Stimulated activated effector memory CD8-positive, alpha-beta T cell treated with anti-CD3 and anti-CD28 coated beads, Interleukin-12 subunit alpha, Interleukin-12 subunit beta, amount 100 ng/mL, for 72 hours (primary cell): ENCODE results near the gene NEMF.
"Not testable (repeated sequence)": the region's sequence is repeated elsewhere in the genome, so short reads cannot be mapped to it uniquely, and the experiment has no call there.

Experiments
- ATAC-seq: fragments of 150-1000 bp; cut with Tn5 transposase; 2 replicates; pipeline ENCODE4 v1.10.0; 2021
- DNase-seq, 2 donors: peaks; one replicate each; pipeline ENCODE4 v3.0.0; 2021 to 2022; ENCODE audit warnings: low spot score in 2 of 2
- H3K27ac Mint-ChIP-seq: one replicate; pipeline ENCODE4 v1.8.0; 2022; ENCODE audit warnings: mild to moderate bottlenecking, mixed read lengths
- H3K36me3 Mint-ChIP-seq: one replicate; pipeline ENCODE4 v1.8.0; 2022; ENCODE audit warnings: mild to moderate bottlenecking, mixed read lengths
- H3K4me1 Mint-ChIP-seq: one replicate; pipeline ENCODE4 v1.8.0; 2022; ENCODE audit warnings: mixed read lengths
- H3K4me3 Mint-ChIP-seq: one replicate; pipeline ENCODE4 v1.8.0; 2022; ENCODE audit warnings: mild to moderate bottlenecking, mixed read lengths
- H3K9me3 Mint-ChIP-seq: one replicate; pipeline ENCODE4 v1.8.0; 2022; ENCODE audit warnings: mixed read lengths

The NEMF gene

GRCh38 chr14:49852301-49853157 lies at the start of gene NEMF:
Gene NEMF (minus strand): TSS chr14:49852788. CDS start chr14:49852753, 35 bp downstream.
- Mint-ChIP-seq H3K27ac (peak within 1 kb of the TSS; percentile 99), H3K4me1 (peaks cover 50% of the 10 kb centered on the region), H3K36me3 (peaks cover 56% of the 10 kb centered on the region), H3K9me3 (no peaks in the 10 kb centered on the region), H3K4me3 (peak within 1 kb of the TSS; percentile 97)
- ATAC-seq (peak; percentile 90), DNase-seq (peak; percentile 81 to 93)

- no peak overlapping the region for H3K4me3 Mint-ChIP-seq
Measured at GRCh38 chr14:49900973-49901372, 48.4 kb upstream of the NEMF start.

GRCh38 chr14:49898485-49898884 lies 45.9 kb upstream of the NEMF start:
- peak overlapping the region; percentile 96 for H3K4me3 Mint-ChIP-seq
- peaks cover 92% of the 10 kb centered on the region for H3K36me3 Mint-ChIP-seq
- DNase-seq (peak in 1 of 2 donors; percentile 45), ATAC-seq (no peak)
- peaks cover 2% of the 10 kb centered on the region for H3K9me3 Mint-ChIP-seq
- peaks cover 35% of the 10 kb centered on the region for H3K4me1 Mint-ChIP-seq
- H3K27ac Mint-ChIP-seq, result peak overlapping the region; percentile 99

More at GRCh38 chr14:49900973-49901372, 48.4 kb upstream of the NEMF start:
- peaks cover 29% of the 10 kb centered on the region for H3K4me1 Mint-ChIP-seq
- ATAC-seq, result no peak
- peaks cover 71% of the 10 kb centered on the region for H3K36me3 Mint-ChIP-seq
- peak overlapping the region; percentile 99 for H3K27ac Mint-ChIP-seq
- peaks cover 2% of the 10 kb centered on the region for H3K9me3 Mint-ChIP-seq
- no peak for DNase-seq

GRCh38 chr14:49897965-49898364 lies 45.4 kb upstream of the NEMF start:
- peaks cover 92% of the 10 kb centered on the region for H3K36me3 Mint-ChIP-seq
- peaks cover 2% of the 10 kb centered on the region for H3K9me3 Mint-ChIP-seq
- DNase-seq, result peak in 1 of 2 donors; percentile 38
- peaks cover 35% of the 10 kb centered on the region for H3K4me1 Mint-ChIP-seq
- ATAC-seq, result no peak
- H3K4me3 Mint-ChIP-seq, result peak overlapping the region; percentile 96
- H3K27ac Mint-ChIP-seq, result peak overlapping the region; percentile 99

- Mint-ChIP-seq H3K27ac (peak overlapping the region; percentile 99), H3K9me3 (peaks cover 2% of the 10 kb centered on the region), H3K4me3 (peak overlapping the region; percentile 96), H3K36me3 (peaks cover 92% of the 10 kb centered on the region), H3K4me1 (peaks cover 34% of the 10 kb centered on the region)
- DNase-seq (no peak), ATAC-seq (no peak)
Measured at GRCh38 chr14:49897414-49897813, 44.8 kb upstream of the NEMF start.

GRCh38 chr14:49896966-49897365 lies 44.4 kb upstream of the NEMF start:
- Mint-ChIP-seq H3K4me3 (peak overlapping the region; percentile 96), H3K27ac (peak overlapping the region; percentile 99), H3K36me3 (peaks cover 92% of the 10 kb centered on the region), H3K9me3 (no peaks in the 10 kb centered on the region), H3K4me1 (peaks cover 34% of the 10 kb centered on the region)
- ATAC-seq (no peak), DNase-seq (peak in 1 of 2 donors; percentile 45)

GRCh38 chr14:49896272-49896671 lies 43.7 kb upstream of the NEMF start:
- peak overlapping the region; percentile 99 for H3K27ac Mint-ChIP-seq
- peaks cover 98% of the 10 kb centered on the region for H3K36me3 Mint-ChIP-seq
- not testable (repeated sequence) for ATAC-seq, H3K9me3 Mint-ChIP-seq, DNase-seq
- peaks cover 38% of the 10 kb centered on the region for H3K4me1 Mint-ChIP-seq
- H3K4me3 Mint-ChIP-seq, result peak overlapping the region; percentile 96

- ATAC-seq (no peak), DNase-seq (no peak)
- H3K27ac Mint-ChIP-seq, result peak overlapping the region; percentile 99
- peaks cover 100% of the 10 kb centered on the region for H3K36me3 Mint-ChIP-seq
- H3K4me1 Mint-ChIP-seq, result peaks cover 38% of the 10 kb centered on the region
- H3K9me3 Mint-ChIP-seq, result no peaks in the 10 kb centered on the region
- H3K4me3 Mint-ChIP-seq, result peak overlapping the region; percentile 96
Measured at GRCh38 chr14:49895480-49895879, 42.9 kb upstream of the NEMF start.

GRCh38 chr14:49894214-49895107 lies 41.9 kb upstream of the NEMF start:
- Mint-ChIP-seq H3K4me1 (peaks cover 38% of the 10 kb centered on the region), H3K27ac (peak overlapping the region; percentile 99), H3K4me3 (peak overlapping the region; percentile 96), H3K36me3 (peaks cover 96% of the 10 kb centered on the region)
- H3K9me3 Mint-ChIP-seq, DNase-seq: not testable (repeated sequence)
- peak; percentile 47 for ATAC-seq

GRCh38 chr14:49893309-49894213 lies 41.0 kb upstream of the NEMF start:
- peaks cover 87% of the 10 kb centered on the region for H3K36me3 Mint-ChIP-seq

GRCh38 chr14:49892636-49893308 lies 40.2 kb upstream of the NEMF start, which contains the start of gene ARF6:
Gene ARF6 (plus strand): TSS chr14:49893082. CDS start chr14:49893737, 655 bp downstream.
- Mint-ChIP-seq H3K9me3 (no peaks in the 10 kb centered on the region), H3K4me3 (peak within 1 kb of the TSS; percentile 96), H3K27ac (peak within 1 kb of the TSS; percentile 99), H3K36me3 (peaks cover 79% of the 10 kb centered on the region), H3K4me1 (peaks cover 28% of the 10 kb centered on the region)
- DNase-seq, result peak; percentile 95 to 99
- peak; percentile 87 for ATAC-seq

More at GRCh38 chr14:49893309-49894213, 41.0 kb upstream of the NEMF start:
- Mint-ChIP-seq H3K27ac (peak overlapping the region; percentile 99), H3K9me3 (no peaks in the 10 kb centered on the region), H3K4me3 (peak overlapping the region; percentile 96), H3K4me1 (peaks cover 36% of the 10 kb centered on the region)
- DNase-seq (peak; percentile 81 to 93), ATAC-seq (peak; percentile 76)

GRCh38 chr14:49892301-49892635 lies 39.7 kb upstream of the NEMF start:
- H3K27ac Mint-ChIP-seq, result peak overlapping the region; percentile 99
- H3K4me1 Mint-ChIP-seq, result peaks cover 27% of the 10 kb centered on the region
- peak overlapping the region; percentile 96 for H3K4me3 Mint-ChIP-seq
- DNase-seq (no peak), ATAC-seq (no peak)
- no peaks in the 10 kb centered on the region for H3K9me3 Mint-ChIP-seq
- peaks cover 74% of the 10 kb centered on the region for H3K36me3 Mint-ChIP-seq

- ATAC-seq (no peak), DNase-seq (no peak)
- peaks cover 10% of the 10 kb centered on the region for H3K4me1 Mint-ChIP-seq
- no peaks in the 10 kb centered on the region for H3K9me3 Mint-ChIP-seq
- no peak overlapping the region for H3K4me3 Mint-ChIP-seq
- H3K36me3 Mint-ChIP-seq, result peaks cover 34% of the 10 kb centered on the region
- H3K27ac Mint-ChIP-seq, result no peak overlapping the region
Measured at GRCh38 chr14:49888293-49888692, 35.7 kb upstream of the NEMF start.

GRCh38 chr14:49886523-49886922 lies 33.9 kb upstream of the NEMF start:
- DNase-seq (peak in 1 of 2 donors; percentile 46), ATAC-seq (no peak)
- Mint-ChIP-seq H3K4me1 (peaks cover 9% of the 10 kb centered on the region), H3K36me3 (peaks cover 17% of the 10 kb centered on the region), H3K9me3 (no peaks in the 10 kb centered on the region), H3K27ac (peak overlapping the region; percentile 45), H3K4me3 (peak overlapping the region; percentile 39)
